IMR-90 (cell line): ENCODE measurements around the gene MTOR. TPM values are rescaled to one million over a fixed set of nuclear protein-coding genes. Genes with fewer than 3 reads are reported as not detected.

ENCODE experiments used
- ATAC-seq: fragments of 200-7000 bp; cut with Tn5 transposase; 2 replicates; pipeline ENCODE4 v1.9.1; 2020; ENCODE audit warnings: low read depth, mild to moderate bottlenecking, moderate library complexity
- Bru-seq: library from RNA; stranded (reverse); fragments of 400-500 nt; gene quantifications from one replicate; lab custom pipeline; 2021; lab: Mats Ljungman, UMichigan
- BruChase-seq, 2 experiments: library from RNA; stranded (reverse); fragments of 400-500 nt; gene quantifications; one replicate each; lab custom pipeline; 2021; lab: Mats Ljungman, UMichigan
- BruUV-seq: library from RNA; stranded (reverse); fragments of 400-500 nt; replicated peaks from 2 replicates; lab custom pipeline; 2021; lab: Mats Ljungman, UMichigan
- CTCF ChIA-PET: fragments of 300-600 bp; formaldehyde crosslinking; extraction: SDS; loops from one replicate; lab custom pipeline; 2021; ENCODE audit warnings: antibody characterized with exemption; lab: Yijun Ruan, JAX
- POLR2A ChIA-PET: fragments of 300-600 bp; sonication (Branson Sonifier 250); formaldehyde crosslinking; loops from one replicate; lab custom pipeline; 2022; ENCODE audit warnings: antibody characterized with exemption; ENCODE audit not compliant: unreplicated experiment; lab: Charles Lee
- DNase-seq: peaks from one replicate; pipeline ENCODE4 v3.0.0; 2013
- H2AFZ ChIP-seq: replicated peaks from 2 replicates; pipeline ENCODE3; 2013; ENCODE audit warnings: low read length, mild to moderate bottlenecking; ENCODE audit not compliant: poor library complexity
- H2AK5ac ChIP-seq: 2 replicates; pipeline ENCODE4 v1.6.1; 2013; ENCODE audit warnings: low read depth, low read length, inconsistent platforms
- H2AK9ac ChIP-seq: replicated peaks from 2 replicates; pipeline ENCODE3; 2013; ENCODE audit warnings: mild to moderate bottlenecking, low read depth, low read length, moderate library complexity; ENCODE audit not compliant: poor library complexity
- H2BK120ac ChIP-seq: 2 replicates; pipeline ENCODE4 v1.6.1; 2013; ENCODE audit warnings: low read depth, low read length, inconsistent platforms
- H2BK15ac ChIP-seq: 3 replicates; pipeline ENCODE4 v1.6.1; 2013; ENCODE audit warnings: low read depth, low read length, inconsistent platforms
- H2BK20ac ChIP-seq: 2 replicates; pipeline ENCODE4 v1.6.1; 2013; ENCODE audit warnings: low read depth, mild to moderate bottlenecking, inconsistent platforms, low read length, moderate library complexity
- H2BK5ac ChIP-seq: 2 replicates; pipeline ENCODE4 v1.6.1; 2013; ENCODE audit warnings: mild to moderate bottlenecking, low read depth, low read length, inconsistent platforms; ENCODE audit not compliant: poor library complexity, severe bottlenecking
- H3K14ac ChIP-seq: replicated peaks from 2 replicates; pipeline ENCODE4 v1.6.1; 2013; ENCODE audit warnings: low read depth, low read length, inconsistent platforms
- H3K18ac ChIP-seq: 2 replicates; pipeline ENCODE4 v1.6.1; 2013; ENCODE audit warnings: low read depth, low read length, control low read depth
- H3K23ac ChIP-seq: 2 replicates; pipeline ENCODE4 v1.6.1; 2013; ENCODE audit warnings: low read depth, low read length, inconsistent platforms
- H3K27ac ChIP-seq: 2 replicates; pipeline ENCODE4 v1.5.1; 2013; ENCODE audit warnings: mild to moderate bottlenecking, control low read depth, low read length; ENCODE audit not compliant: insufficient read depth
- H3K27me3 ChIP-seq: 2 replicates; pipeline ENCODE4 v1.6.1; 2013; ENCODE audit warnings: low read length; ENCODE audit not compliant: control insufficient read depth, insufficient read depth
- H3K36me3 ChIP-seq: 2 replicates; pipeline ENCODE4 v1.6.1; 2013; ENCODE audit warnings: low read length, mixed read lengths; ENCODE audit not compliant: control insufficient read depth, insufficient read depth
- H3K4ac ChIP-seq: 2 replicates; pipeline ENCODE4 v1.6.1; 2013; ENCODE audit warnings: low read depth, low read length, inconsistent platforms
- H3K4me1 ChIP-seq: 2 replicates; pipeline ENCODE4 v1.6.1; 2013; ENCODE audit warnings: low read length, mixed read lengths; ENCODE audit not compliant: control insufficient read depth, insufficient read depth
- H3K4me2 ChIP-seq: 2 replicates; pipeline ENCODE4 v1.6.1; 2013; ENCODE audit warnings: low read depth, mild to moderate bottlenecking, control low read depth, low read length, moderate library complexity
- H3K4me3 ChIP-seq: 2 replicates; pipeline ENCODE4 v1.5.1; 2013; ENCODE audit warnings: low read depth, mild to moderate bottlenecking, control low read depth, low read length, moderate library complexity; ENCODE audit not compliant: insufficient read depth
- H3K56ac ChIP-seq: 2 replicates; pipeline ENCODE4 v1.6.1; 2013; ENCODE audit warnings: low read length, inconsistent platforms; ENCODE audit not compliant: insufficient read depth; ENCODE audit errors: extremely low read depth
- H3K79me1 ChIP-seq, 2 experiments: 2 replicates each; pipeline ENCODE4 v1.6.1; 2013; ENCODE audit warnings: low read length in 2 of 2, inconsistent platforms in 1 of 2, low read depth in 1 of 2
- H3K9ac ChIP-seq: 2 replicates; pipeline ENCODE4 v1.6.1; 2013; ENCODE audit warnings: low read depth, low read length, control low read depth
- H3K9me1 ChIP-seq: 2 replicates; pipeline ENCODE4 v1.6.1; 2013; ENCODE audit warnings: low read length, inconsistent platforms; ENCODE audit not compliant: insufficient read depth
- H3K9me3 ChIP-seq: 2 replicates; pipeline ENCODE4 v1.6.1; 2013; ENCODE audit warnings: low read length; ENCODE audit not compliant: control insufficient read depth, insufficient read depth
- H4K20me1 ChIP-seq: 2 replicates; pipeline ENCODE4 v1.6.1; 2013; ENCODE audit warnings: low read length, inconsistent platforms; ENCODE audit not compliant: insufficient read depth
- H4K5ac ChIP-seq: 2 replicates; pipeline ENCODE4 v1.6.1; 2013; ENCODE audit warnings: mild to moderate bottlenecking, low read depth, low read length, control low read depth
- H4K8ac ChIP-seq, 2 experiments: 2 replicates each; pipeline ENCODE4 v1.6.1; 2013; ENCODE audit warnings: low read depth in 2 of 2, low read length in 2 of 2, control low read depth in 1 of 2, inconsistent platforms in 1 of 2
- H4K91ac ChIP-seq: 2 replicates; pipeline ENCODE4 v1.6.1; 2013; ENCODE audit warnings: low read depth, low read length, inconsistent platforms; ENCODE audit not compliant: insufficient read depth
- CHD1 ChIP-seq: IDR thresholded peaks from 2 replicates; pipeline ENCODE4 v1.6.1; 2012; ENCODE audit warnings: low read depth, low read length, improper control_type of control experiment
- ELK1 ChIP-seq: fragments of 150-350 bp; IDR thresholded peaks from 2 replicates; pipeline ENCODE4 v1.6.1; 2016; ENCODE audit warnings: low read depth, mild to moderate bottlenecking, low read length, moderate library complexity, borderline replicate concordance
- MAFK ChIP-seq: IDR thresholded peaks from 2 replicates; pipeline ENCODE4 v1.6.1; 2012; ENCODE audit warnings: low read depth, low read length, improper control_type of control experiment
- MXI1 ChIP-seq: IDR thresholded peaks from 2 replicates; pipeline ENCODE4 v1.6.1; 2012; ENCODE audit warnings: low read depth, mild to moderate bottlenecking, low read length, moderate library complexity, borderline replicate concordance
- NFE2L2 ChIP-seq: fragments of 150-350 bp; IDR thresholded peaks from 2 replicates; pipeline ENCODE4 v1.6.1; 2016; ENCODE audit warnings: low read depth, mild to moderate bottlenecking, low read length
- POLR2A ChIP-seq: IDR thresholded peaks from 2 replicates; pipeline ENCODE4 v1.6.1; 2012; ENCODE audit warnings: mild to moderate bottlenecking, low read depth, low read length
- RAD21 ChIP-seq: IDR thresholded peaks from 2 replicates; pipeline ENCODE4 v1.6.1; 2012; ENCODE audit warnings: low read length, improper control_type of control experiment
- RCOR1 ChIP-seq: IDR thresholded peaks from 2 replicates; pipeline ENCODE4 v1.6.1; 2012; ENCODE audit warnings: mild to moderate bottlenecking, low read length, improper control_type of control experiment; ENCODE audit not compliant: insufficient replicate concordance
- SMC3 ChIP-seq: fragments of 150-350 bp; IDR thresholded peaks from 2 replicates; pipeline ENCODE4 v1.6.1; 2016; ENCODE audit warnings: low read depth, mild to moderate bottlenecking, antibody characterized with exemption, low read length, moderate library complexity
- USF2 ChIP-seq: fragments of 150-350 bp; IDR thresholded peaks from 2 replicates; pipeline ENCODE4 v1.6.1; 2017; ENCODE audit warnings: mild to moderate bottlenecking, antibody characterized with exemption, low read length, low read depth
- WGBS, 2 experiments: methylation state at CpG; one replicate each; pipeline versions ENCODE4 v1.1.5 to v1.1.7; 2013; ENCODE audit warnings: missing lambda C conversion rate in 2 of 2; ENCODE audit not compliant: insufficient read length in 1 of 2; ENCODE audit errors: extremely low coverage in 2 of 2; 5-methylcytosine and 5-hydroxymethylcytosine counted together
- dilution Hi-C: fragments of 300-500 bp; cut with HindIII; formaldehyde crosslinking; loops from one replicate; pipeline ENCODE4 v1.14.3; 2018; ENCODE audit warnings: low sequenced_read_pairs; ENCODE audit not compliant: unreplicated experiment
- in situ Hi-C: fragments of 300-500 bp; cut with MboI; formaldehyde crosslinking; loops from 3 replicates; pipeline ENCODE4 v1.14.3; 2019; ENCODE audit warnings: low sequenced_read_pairs, inconsistent platforms, mixed read lengths
- intact Hi-C: fragments of 100-400 bp; cut with micrococcal nuclease; formaldehyde crosslinking; loops from 2 replicates; pipeline ENCODE4 v1.10.0; 2022
- long read RNA-seq: library from polyadenylated mRNA; unstranded; transcript quantifications from one replicate; pipeline ENCODE4 v2.0.0, GENCODE V29; 2021; ENCODE audit not compliant: unreplicated experiment
- polyA plus RNA-seq, 3 experiments: library from polyadenylated mRNA; depleted of rRNA; stranded (reverse); fragments of >200 nt; gene quantifications; 2 replicates each; pipeline ENCODE4 v1.2.3, GENCODE V29; 2012; ENCODE audit warnings: low replicate concordance in 1 of 3
- total RNA-seq: library from RNA; depleted of rRNA; stranded (reverse); fragments of >200 nt; gene quantifications from 2 replicates; pipeline ENCODE4 v1.2.3, GENCODE V29; 2012; rRNA removed

MTOR gene
- total RNA-seq: 33.6 and 36.7 TPM in 2 replicates
- 19.2 and 19.5 TPM in 2 replicates for polyA plus RNA-seq (2012; rRNA removed)
- 6.5 and 7.2 TPM in 2 replicates for polyA plus RNA-seq (2012; cell fraction: cytosol; rRNA removed)
- 35.2 and 60.7 TPM in 2 replicates for polyA plus RNA-seq (2012; cell fraction: nucleus; rRNA removed; ENCODE audit: low replicate concordance)
- Bru-seq, nascent RNA: percentile 76 among the genes with signal in this experiment
- BruChase-seq, experiment 1, labeled RNA remaining after a 6-hour chase: percentile 74 among the genes with signal in this experiment
- percentile 68 among the genes with signal in this experiment for BruChase-seq, experiment 2, labeled RNA remaining after a 2-hour chase
- long read RNA-seq, full-length matches to known transcripts: 1 of 19 reads
- long read RNA-seq, partial matches to known transcripts: 16 of 19 reads
- long read RNA-seq, other reads (novel, unspliced or antisense): 2 of 19 reads

- Histone ChIP-seq H3K4me1 (no peaks in the 10 kb centered on the region), H4K20me1 (no peaks in the 10 kb centered on the region), H2AK9ac (peak within 1 kb of the TSS; percentile 85), H4K5ac (peak within 1 kb of the TSS; percentile 91), H3K23ac (peak within 1 kb of the TSS; percentile 92; the same call in 1 of the 2 replicates), H4K91ac (no peak within 1 kb of the TSS), H3K4me2 (peak within 1 kb of the TSS; percentile 99), H3K9me1 (peaks cover 7% of the 10 kb centered on the region), H3K9ac (peak within 1 kb of the TSS; percentile 95), H3K27ac (peak within 1 kb of the TSS; percentile 76), H2BK15ac (no peak within 1 kb of the TSS), H2AFZ (peak within 1 kb of the TSS; percentile 96), H3K79me1 (peaks cover 8 to 18% of the 10 kb centered on the region in 2 experiments; a peak in 2 of 4 replicates), H3K56ac (peak within 1 kb of the TSS; percentile 91), H2BK5ac (peak within 1 kb of the TSS; percentile 82), H3K9me3 (no peaks in the 10 kb centered on the region), H3K14ac (peak within 1 kb of the TSS; percentile 92), H2AK5ac (peak within 1 kb of the TSS; percentile 36; the same call in 1 of the 2 replicates), H2BK20ac (no peak within 1 kb of the TSS), H4K8ac (peak within 1 kb of the TSS; percentile 73 to 98), H3K4ac (peak within 1 kb of the TSS; percentile 89), H3K18ac (peak within 1 kb of the TSS; percentile 68), H3K27me3 (no peaks in the 10 kb centered on the region), H2BK120ac (0 out of 2 replicates have a peak within 1 kb of the TSS, but pooled peaks have one; percentile 34), H3K4me3 (peak within 1 kb of the TSS; percentile 70), H3K36me3 (peaks cover 8% of the 10 kb centered on the region)
- peak; percentile 99 for ATAC-seq
- no TSS peak for BruUV-seq
- dilution Hi-C loops (no loop called here), intact Hi-C loops (loop anchor here (10.0 kb wide), 1 partner anchor 212 kb away; the partner anchor contains the start of gene DISP3), in situ Hi-C loops (no loop called here)
- peak; percentile 100 for DNase-seq
- ChIA-PET POLR2A (interaction anchor here (1.0 kb wide), 1 partner anchor 10 kb away, joined by 3 read pairs; no protein-coding TSS in a partner anchor), CTCF (interaction anchor here (0.6 to 1.7 kb wide), 4 partner anchors 82 to 471 kb away, joined by 3 to 5 read pairs (median 4); no protein-coding TSS in a partner anchor)
- 1% methylated on average over 22 of the region's 60 CpGs; no CpG with 5 or more reads in 1 of the 2 experiments for WGBS, 2 experiments
- TF ChIP-seq NFE2L2 (no peak), RAD21 (0 out of 2 replicates have a peak, but pooled peaks have one; percentile 10), MAFK (no peak), SMC3 (0 out of 2 replicates have a peak, but pooled peaks have one; percentile 11), POLR2A (peak; percentile 65; the same call in 1 of the 2 replicates), CHD1 (no peak), RCOR1 (no peak), MXI1 (no peak), ELK1 (no peak), USF2 (no peak; the same call in 1 of the 2 replicates)
Observed at GRCh38 chr1:11262171-11263049, at the start of gene MTOR. Gene MTOR (minus strand): TSS chr1:11262551. CDS start chr1:11259409, 3,142 bp downstream.
